SU-DHL-6 (cell line): ENCODE measurements around the gene CCDC183.

ENCODE experiments used
- EZH2phosphoT487 ChIP-seq: fragments of 200-600 bp; sonication (generic), shearing (Covaris generic); conservative IDR thresholded peaks from 2 replicates; pipeline ENCODE4 v1.6.1; 2018; ENCODE audit warnings: mild to moderate bottlenecking, antibody characterized with exemption, low read length, moderate library complexity, mixed read lengths
- TF ChIP-seq, protein P1 (sequence below): fragments of 200-600 bp; sonication (generic); IDR thresholded peaks from one replicate; pipeline ENCODE4 v1.5.1; 2017; ENCODE audit warnings: antibody characterized with exemption, mild to moderate bottlenecking, low read length, moderate library complexity; ENCODE audit not compliant: insufficient read depth, poor library complexity, severe bottlenecking

DNA sequence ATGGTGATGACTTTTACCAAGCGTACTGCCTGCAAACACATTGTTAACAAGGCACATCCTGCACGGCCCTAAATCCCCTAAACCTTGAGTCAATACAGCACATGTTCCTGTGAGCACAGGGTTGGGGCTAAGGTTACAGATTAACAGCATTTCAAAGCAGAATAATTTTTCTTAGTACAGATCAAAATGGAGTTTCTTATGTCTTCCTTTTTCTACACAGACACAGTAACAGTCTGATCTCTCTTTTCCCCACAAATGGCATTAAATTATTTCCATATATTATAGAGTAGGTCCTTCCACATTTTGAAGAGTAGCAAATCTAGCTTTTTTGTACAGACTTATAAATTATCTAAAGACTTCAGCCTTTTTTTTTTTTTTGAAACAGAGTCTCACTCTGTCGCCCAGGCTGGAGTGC, 6.6 kb upstream of the CCDC183 start:
- TF ChIP-seq, protein P1, sequence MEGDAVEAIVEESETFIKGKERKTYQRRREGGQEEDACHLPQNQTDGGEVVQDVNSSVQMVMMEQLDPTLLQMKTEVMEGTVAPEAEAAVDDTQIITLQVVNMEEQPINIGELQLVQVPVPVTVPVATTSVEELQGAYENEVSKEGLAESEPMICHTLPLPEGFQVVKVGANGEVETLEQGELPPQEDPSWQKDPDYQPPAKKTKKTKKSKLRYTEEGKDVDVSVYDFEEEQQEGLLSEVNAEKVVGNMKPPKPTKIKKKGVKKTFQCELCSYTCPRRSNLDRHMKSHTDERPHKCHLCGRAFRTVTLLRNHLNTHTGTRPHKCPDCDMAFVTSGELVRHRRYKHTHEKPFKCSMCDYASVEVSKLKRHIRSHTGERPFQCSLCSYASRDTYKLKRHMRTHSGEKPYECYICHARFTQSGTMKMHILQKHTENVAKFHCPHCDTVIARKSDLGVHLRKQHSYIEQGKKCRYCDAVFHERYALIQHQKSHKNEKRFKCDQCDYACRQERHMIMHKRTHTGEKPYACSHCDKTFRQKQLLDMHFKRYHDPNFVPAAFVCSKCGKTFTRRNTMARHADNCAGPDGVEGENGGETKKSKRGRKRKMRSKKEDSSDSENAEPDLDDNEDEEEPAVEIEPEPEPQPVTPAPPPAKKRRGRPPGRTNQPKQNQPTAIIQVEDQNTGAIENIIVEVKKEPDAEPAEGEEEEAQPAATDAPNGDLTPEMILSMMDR: no peak
- no peak for TF ChIP-seq EZH2phosphoT487
